H1 (cell line): Measurements from ENCODE around the gene VASN. TPM values are rescaled to one million over a fixed set of nuclear protein-coding genes. Genes with fewer than 3 reads are reported as not detected.

Experiments
- CTCF ChIA-PET: fragments of 300-600 bp; sonication (Branson Sonifier 250); formaldehyde crosslinking; loops from one replicate; lab custom pipeline; 2021; ENCODE audit not compliant: partially characterized antibody; lab: Charles Lee
- POLR2A ChIA-PET: fragments of 300-600 bp; sonication (Branson Sonifier 250); formaldehyde crosslinking; loops from one replicate; lab custom pipeline; 2021; ENCODE audit warnings: inconsistent platforms; ENCODE audit not compliant: partially characterized antibody; lab: Charles Lee
- DNase-seq, 2 experiments: peaks; one replicate each; pipeline versions ENCODE4 v3.0.0 to v3.0.0-alpha.2; 2010 to 2022; ENCODE audit warnings: low spot score in 2 of 2, low read depth in 1 of 2, mixed read lengths in 1 of 2
- FAIRE-seq: peaks from 2 replicates; lab custom pipeline; 2011; peaks lifted over from hg19 to GRCh38; lab: Jason Lieb, UNC
- H2AFZ ChIP-seq: 2 replicates; pipeline ENCODE4 v1.8.1; 2012; ENCODE audit warnings: low read length, inconsistent platforms
- H2AK5ac ChIP-seq: 2 replicates; pipeline ENCODE4 v1.6.1; 2013; ENCODE audit warnings: low read depth, low read length
- H2BK120ac ChIP-seq: replicated peaks from 2 replicates; pipeline ENCODE3; 2013; ENCODE audit warnings: low read depth, low read length, inconsistent platforms
- H2BK12ac ChIP-seq: 2 replicates; pipeline ENCODE4 v1.6.1; 2013; ENCODE audit warnings: low read depth, low read length
- H2BK15ac ChIP-seq: 2 replicates; pipeline ENCODE4 v1.6.1; 2013; ENCODE audit warnings: low read length
- H2BK20ac ChIP-seq: 2 replicates; pipeline ENCODE4 v1.6.1; 2013; ENCODE audit warnings: low read length
- H2BK5ac ChIP-seq: 2 replicates; pipeline ENCODE4 v1.6.1; 2013; ENCODE audit warnings: low read depth, low read length
- H3K14ac ChIP-seq: 2 replicates; pipeline ENCODE4 v1.6.1; 2013; ENCODE audit warnings: inconsistent platforms; ENCODE audit not compliant: insufficient read length
- H3K18ac ChIP-seq: 2 replicates; pipeline ENCODE4 v1.6.1; 2013; ENCODE audit warnings: low read length; ENCODE audit errors: extremely low read depth
- H3K23ac ChIP-seq: 2 replicates; pipeline ENCODE4 v1.6.1; 2013; ENCODE audit warnings: inconsistent platforms; ENCODE audit not compliant: insufficient read length
- H3K23me2 ChIP-seq: 2 replicates; pipeline ENCODE4 v1.6.1; 2013; ENCODE audit warnings: low read depth, low read length
- H3K27ac ChIP-seq: 2 replicates; pipeline ENCODE4 v1.6.1; 2011; ENCODE audit warnings: low read depth, low read length, inconsistent platforms
- H3K27me3 ChIP-seq, 4 experiments: replicated peaks in 1 of 4; 1 replicate in 1 of 4; 2 replicates in 3 of 4; pipeline versions ENCODE4 v1.6.1 to v1.8.1; 2011 to 2013; ENCODE audit warnings: low read length in 3 of 4, mild to moderate bottlenecking in 3 of 4, inconsistent platforms in 2 of 4, mixed read lengths in 2 of 4, moderate library complexity in 1 of 4; ENCODE audit not compliant: control insufficient read depth in 3 of 4, insufficient read depth in 3 of 4; ENCODE audit errors: extremely low read depth in 1 of 4
- H3K36me3 ChIP-seq, 4 experiments: 2 replicates each; pipeline versions ENCODE4 v1.6.1 to v1.8.1; 2011 to 2013; ENCODE audit warnings: mild to moderate bottlenecking in 4 of 4, low read length in 3 of 4, moderate library complexity in 2 of 4, control low read depth in 1 of 4, inconsistent platforms in 1 of 4; ENCODE audit not compliant: insufficient read depth in 4 of 4, control insufficient read depth in 2 of 4
- H3K4ac ChIP-seq: replicated peaks from 2 replicates; pipeline ENCODE3; 2013; ENCODE audit warnings: low read length, low read depth, mixed read lengths, inconsistent platforms; ENCODE audit not compliant: insufficient read length
- H3K4me1 ChIP-seq, 4 experiments: replicated peaks in 1 of 4; 1 replicate in 1 of 4; 2 replicates in 3 of 4; pipeline versions ENCODE4 v1.6.1 to v1.8.1; 2011 to 2013; ENCODE audit warnings: low read length in 3 of 4, inconsistent platforms in 2 of 4, mixed read lengths in 1 of 4; ENCODE audit not compliant: insufficient read depth in 4 of 4, control insufficient read depth in 3 of 4
- H3K4me2 ChIP-seq, 2 experiments: 2 replicates each; pipeline versions ENCODE4 v1.6.1 to v1.8.1; 2011 to 2013; ENCODE audit warnings: low read depth in 2 of 2, low read length in 2 of 2, control low read depth in 1 of 2, inconsistent platforms in 1 of 2, mild to moderate bottlenecking in 1 of 2; ENCODE audit not compliant: insufficient read depth in 1 of 2
- H3K4me3 ChIP-seq, 4 experiments: fragments of 200-600, 300-600 bp in 1 of 4; sonication (generic), shearing (Covaris generic), sonication (Bioruptor Twin) in 1 of 4; 2 replicates each; pipeline versions ENCODE4 v1.5.1 to v1.8.1; 2011 to 2016; ENCODE audit warnings: low read length in 4 of 4, low read depth in 3 of 4, control low read depth in 2 of 4, inconsistent platforms in 2 of 4, mild to moderate bottlenecking in 2 of 4, mixed read lengths in 1 of 4, moderate library complexity in 1 of 4; ENCODE audit not compliant: insufficient read depth in 2 of 4; ENCODE audit errors: extremely low read depth in 1 of 4
- H3K56ac ChIP-seq: replicated peaks from 2 replicates; pipeline ENCODE3; 2013; ENCODE audit warnings: low read depth, mild to moderate bottlenecking, mixed read lengths, low read length, inconsistent platforms; ENCODE audit not compliant: insufficient read length
- H3K79me1 ChIP-seq: 2 replicates; pipeline ENCODE4 v1.6.1; 2013; ENCODE audit warnings: low read depth, low read length, control low read depth
- H3K79me2 ChIP-seq, 2 experiments: 2 replicates each; pipeline versions ENCODE4 v1.6.1 to v1.8.1; 2012 to 2013; ENCODE audit warnings: low read length in 2 of 2, mild to moderate bottlenecking in 2 of 2, inconsistent platforms in 1 of 2; ENCODE audit not compliant: insufficient read depth in 2 of 2, control insufficient read depth in 1 of 2
- H3K9ac ChIP-seq, 4 experiments: replicated peaks in 1 of 4; 1 replicate in 1 of 4; 2 replicates in 3 of 4; pipeline versions ENCODE4 v1.6.1 to v1.8.1; 2011 to 2013; ENCODE audit warnings: low read depth in 3 of 4, low read length in 3 of 4, control low read depth in 2 of 4, mild to moderate bottlenecking in 2 of 4, moderate library complexity in 2 of 4, inconsistent platforms in 1 of 4; ENCODE audit errors: extremely low read depth in 1 of 4
- H3K9me3 ChIP-seq, 2 experiments: 2 replicates each; pipeline versions ENCODE4 v1.6.1 to v1.8.1; 2012 to 2013; ENCODE audit warnings: mild to moderate bottlenecking in 2 of 2, moderate library complexity in 2 of 2, control low read depth in 1 of 2, inconsistent platforms in 1 of 2, low read depth in 1 of 2, low read length in 1 of 2, mixed read lengths in 1 of 2; ENCODE audit not compliant: insufficient read depth in 2 of 2
- H4K20me1 ChIP-seq, 2 experiments: replicated peaks in 1 of 2; 2 replicates each; pipeline versions ENCODE3 to v1.8.1; 2011 to 2013; ENCODE audit warnings: inconsistent platforms in 2 of 2, low read length in 2 of 2, mild to moderate bottlenecking in 1 of 2; ENCODE audit not compliant: insufficient read depth in 2 of 2, control insufficient read depth in 1 of 2
- H4K5ac ChIP-seq: 2 replicates; pipeline ENCODE4 v1.6.1; 2013; ENCODE audit warnings: low read length, low read depth, mixed read lengths, inconsistent platforms; ENCODE audit not compliant: insufficient read length
- H4K8ac ChIP-seq: 2 replicates; pipeline ENCODE4 v1.8.0; 2013; ENCODE audit warnings: mild to moderate bottlenecking, moderate library complexity, low read length, inconsistent platforms; ENCODE audit not compliant: insufficient read depth; ENCODE audit errors: extremely low read depth
- H4K91ac ChIP-seq: replicated peaks from 2 replicates; pipeline ENCODE3; 2013; ENCODE audit warnings: low read length, mixed read lengths, inconsistent platforms; ENCODE audit not compliant: insufficient read length
- CEBPB ChIP-seq: IDR thresholded peaks from 2 replicates; pipeline ENCODE4 v1.6.1; 2012; ENCODE audit warnings: low read depth, low read length
- POLR2AphosphoS5 ChIP-seq: IDR thresholded peaks from 2 replicates; pipeline ENCODE4 v1.6.1; 2011; ENCODE audit warnings: low read depth, low read length
- SIRT6 ChIP-seq: IDR thresholded peaks from one replicate; pipeline ENCODE4 v1.7.1; 2012; ENCODE audit warnings: low read length, inconsistent platforms
- WGBS, 2 experiments: shearing (Covaris generic) in 1 of 2; methylation state at CpG; one replicate each; pipeline versions ENCODE4 v1.1.6 to v1.1.7; 2013 to 2015; ENCODE audit warnings: low lambda C conversion rate in 2 of 2, mixed read lengths in 2 of 2, inconsistent platforms in 1 of 2, low coverage in 1 of 2, missing lambda C conversion rate in 1 of 2; ENCODE audit not compliant: insufficient replicate concordance in 2 of 2, insufficient coverage in 1 of 2, insufficient read length in 1 of 2; ENCODE audit errors: extremely low coverage in 1 of 2, missing lambda C conversion rate in 1 of 2; 5-methylcytosine and 5-hydroxymethylcytosine counted together
- polyA plus RNA-seq, 7 experiments: library from polyadenylated mRNA; depleted of rRNA in 3 of 7; stranded (reverse) in 5 of 7; unstranded in 2 of 7; fragments of >200 nt in 5 of 7; fragments of 200-250 nt in 2 of 7; gene quantifications; 1 replicate in 5 of 7; 2 replicates in 1 of 7; 4 replicates in 1 of 7; pipeline versions ENCODE4 v1.2.1 to v1.2.3, GENCODE V29; 2011 to 2013; ENCODE audit warnings: missing spikeins in 2 of 7, mixed read lengths in 2 of 7
- total RNA-seq: library from RNA; stranded (reverse); fragmentation: NEBNext Ultra II Directional; extraction: Animal tissue kit (Norgen Biotek cat#: 25700); gene quantifications from 2 replicates; pipeline ENCODE4 v1.2.1, GENCODE V29; 2021

VASN gene
- total and polyA plus RNA-seq, 2 of the 8 experiments (the other 6 are each of a cell fraction or from before 2014, with no cell fraction given), result 9.6 to 11.3 TPM

- no peak overlapping the region for H3K27ac ChIP-seq
- peaks cover 8% of the 10 kb centered on the region for H3K23me2 ChIP-seq
- H3K79me1 ChIP-seq, result peaks cover 5% of the 10 kb centered on the region; the same call in 1 of the 2 replicates
- H2BK12ac ChIP-seq, result no peak overlapping the region
- H3K9ac ChIP-seq, result no peak overlapping the region
- no peak overlapping the region for H4K91ac ChIP-seq
- no peak overlapping the region for H3K4ac ChIP-seq
- CTCF ChIA-PET, result interaction anchor here (0.7 to 1.0 kb wide), 4 partner anchors 19 to 49 kb away, joined by 3 to 4 read pairs (median 3); no protein-coding TSS in a partner anchor
- H2AK5ac ChIP-seq, result no peak overlapping the region
- H3K27me3 ChIP-seq, result no peaks in the 10 kb centered on the region
- H3K36me3 ChIP-seq, result peaks cover 0 to 3% (median 0%) of the 10 kb centered on the region in 4 experiments; a peak in 1 of 8 replicates
- no peak overlapping the region for H2BK5ac ChIP-seq
- TF ChIP-seq SIRT6, result no peak
- TF ChIP-seq CEBPB, result no peak
- no peak for TF ChIP-seq POLR2AphosphoS5
- H3K23ac ChIP-seq, result no peak overlapping the region
- POLR2A ChIA-PET, result interaction anchor here (0.8 to 1.7 kb wide), 5 partner anchors 23 to 43 kb away, joined by 3 to 8 read pairs (median 4); no protein-coding TSS in a partner anchor
- no peak overlapping the region for H2BK20ac ChIP-seq
- H4K8ac ChIP-seq, result no peak overlapping the region
- no peak overlapping the region for H3K14ac ChIP-seq
- H3K4me3 ChIP-seq, result no peak overlapping the region
- no peak for FAIRE-seq
- no peak overlapping the region for H3K18ac ChIP-seq
- no peak overlapping the region for H2AFZ ChIP-seq
- no peaks in the 10 kb centered on the region for H3K9me3 ChIP-seq
- no peak for DNase-seq
- WGBS, 2 experiments, result 90% methylated on average over 7 of the region's 7 CpGs; no CpG with 5 or more reads in 1 of the 2 experiments
- H3K4me2 ChIP-seq, result no peak overlapping the region
- no peak overlapping the region for H2BK120ac ChIP-seq
- peaks cover 0 to 5% (median 2%) of the 10 kb centered on the region in 4 experiments; a peak in 3 of 7 replicates for H3K4me1 ChIP-seq
- peaks cover 21 to 35% of the 10 kb centered on the region in 2 experiments for H3K79me2 ChIP-seq
- H3K56ac ChIP-seq, result no peak overlapping the region
- H4K20me1 ChIP-seq, result peaks cover 0 to 7% of the 10 kb centered on the region in 2 experiments
- no peak overlapping the region for H4K5ac ChIP-seq
- no peak overlapping the region for H2BK15ac ChIP-seq
These were observed 56.9 kb downstream of the VASN start for GRCh38 chr16:4428500-4428899.
